GM19328 (cell line): ENCODE data around the gene STAG1.
"Not testable (repeated sequence)": the region's sequence is repeated elsewhere in the genome, so short reads cannot be mapped to it uniquely, and the experiment has no call there.

ENCODE experiments used
- ATAC-seq: cut with Tn5 transposase; IDR thresholded peaks from one replicate; pipeline ENCODE4 v1.9.1; 2021; ENCODE audit warnings: mild to moderate bottlenecking, moderate library complexity; ENCODE audit not compliant: unreplicated experiment

The STAG1 gene

GRCh38 chr3:136427236-136427635, 324.9 kb downstream of the STAG1 start:
- no peak for ATAC-seq

- no peak for ATAC-seq
These were observed 337.7 kb downstream of the STAG1 start for GRCh38 chr3:136414476-136414875.

GRCh38 chr3:136412307-136412706, 339.9 kb downstream of the STAG1 start:
- no peak for ATAC-seq

- ATAC-seq = no peak
These were observed 342.6 kb downstream of the STAG1 start for GRCh38 chr3:136409549-136409948.

GRCh38 chr3:136404056-136404455, 348.1 kb downstream of the STAG1 start:
- no peak for ATAC-seq

GRCh38 chr3:136396916-136397315, 355.3 kb downstream of the STAG1 start:
- ATAC-seq = no peak

- ATAC-seq = no peak
These were observed 361.6 kb downstream of the STAG1 start for GRCh38 chr3:136390574-136390973.

GRCh38 chr3:136387031-136387430, 365.1 kb downstream of the STAG1 start:
- ATAC-seq = no peak

GRCh38 chr3:136385457-136385856, 366.7 kb downstream of the STAG1 start:
- no peak for ATAC-seq

GRCh38 chr3:136381051-136381450, 371.1 kb downstream of the STAG1 start:
- ATAC-seq = no peak

- ATAC-seq = no peak
These were observed 371.6 kb downstream of the STAG1 start for GRCh38 chr3:136380530-136380929.

GRCh38 chr3:136378011-136378410, 374.2 kb downstream of the STAG1 start:
- no peak for ATAC-seq

- no peak for ATAC-seq
These were observed 374.7 kb downstream of the STAG1 start for GRCh38 chr3:136377508-136377907.

GRCh38 chr3:136375800-136376199, 376.4 kb downstream of the STAG1 start:
- not testable (repeated sequence) for ATAC-seq

- no peak for ATAC-seq
These were observed 385.9 kb downstream of the STAG1 start for GRCh38 chr3:136366289-136366688.

- ATAC-seq = peak; percentile 57
These were observed 398.7 kb downstream of the STAG1 start for GRCh38 chr3:136353461-136353860.

GRCh38 chr3:136351905-136352304, 400.3 kb downstream of the STAG1 start:
- ATAC-seq = no peak

- no peak for ATAC-seq
These were observed 400.8 kb downstream of the STAG1 start for GRCh38 chr3:136351351-136351750.

GRCh38 chr3:136350557-136350956, 401.6 kb downstream of the STAG1 start:
- ATAC-seq = no peak

GRCh38 chr3:136350132-136350531, 402.0 kb downstream of the STAG1 start:
- ATAC-seq = no peak

GRCh38 chr3:136346486-136346885, 405.7 kb downstream of the STAG1 start:
- ATAC-seq = no peak

GRCh38 chr3:136343873-136344555, 408.2 kb downstream of the STAG1 start:
- ATAC-seq = no peak

GRCh38 chr3:136343446-136343845, 408.7 kb downstream of the STAG1 start:
- ATAC-seq = no peak
